A673 (cell line): Measurements from ENCODE around the gene ACBD7. TPM values are rescaled to one million over a fixed set of nuclear protein-coding genes. Genes with fewer than 3 reads are reported as not detected.

Experiments
- BruUV-seq: library from RNA; stranded (reverse); fragments of 400-500 nt; replicated peaks from 2 replicates; lab custom pipeline; 2021; lab: Mats Ljungman, UMichigan
- CTCF ChIA-PET: fragments of 300-600 bp; sonication (Branson Sonifier 250); formaldehyde crosslinking; loops from one replicate; lab custom pipeline; 2022; ENCODE audit warnings: antibody characterized with exemption; lab: Charles Lee
- POLR2A ChIA-PET: fragments of 300-600 bp; sonication (Branson Sonifier 250); formaldehyde crosslinking; loops from one replicate; lab custom pipeline; 2022; ENCODE audit warnings: antibody characterized with exemption; ENCODE audit not compliant: low non-redundant PET; lab: Charles Lee
- DNase-seq: peaks from one replicate; pipeline ENCODE4 v3.0.0-alpha.2; 2015; ENCODE audit warnings: low spot score
- H3K27ac ChIP-seq: fragments of 200-600 bp; sonication (generic); 2 replicates; pipeline ENCODE4 v1.5.1; 2016; ENCODE audit warnings: mixed run types, low read depth, mild to moderate bottlenecking, mixed read lengths, antibody characterized with exemption, low read length; ENCODE audit not compliant: poor library complexity, severe bottlenecking
- H3K27me3 ChIP-seq: fragments of 200-600 bp; sonication (generic); replicated peaks from 2 replicates; pipeline ENCODE4 v1.6.1; 2017; ENCODE audit warnings: mixed run types, low read depth, mild to moderate bottlenecking, mixed read lengths, antibody characterized with exemption, low read length; ENCODE audit not compliant: insufficient read depth, poor library complexity
- H3K36me3 ChIP-seq: fragments of 200-600 bp; sonication (generic); 2 replicates; pipeline ENCODE4 v1.6.1; 2016; ENCODE audit warnings: mixed run types, mild to moderate bottlenecking, mixed read lengths, antibody characterized with exemption, low read length; ENCODE audit not compliant: insufficient read depth, poor library complexity, severe bottlenecking
- H3K4me1 ChIP-seq: fragments of 200-600 bp; sonication (generic); 2 replicates; pipeline ENCODE4 v1.6.1; 2017; ENCODE audit warnings: mixed run types, mild to moderate bottlenecking, mixed read lengths, antibody characterized with exemption, low read length; ENCODE audit not compliant: insufficient read depth, poor library complexity, severe bottlenecking
- H3K4me3 ChIP-seq: fragments of 200-600 bp; sonication (generic); 2 replicates; pipeline ENCODE4 v1.5.1; 2016; ENCODE audit warnings: low read depth, mixed run types, mild to moderate bottlenecking, mixed read lengths, low read length; ENCODE audit not compliant: poor library complexity, severe bottlenecking
- H3K9me3 ChIP-seq: fragments of 200-600 bp; sonication (generic); 2 replicates; pipeline ENCODE4 v1.6.1; 2016; ENCODE audit warnings: mixed run types, low read depth, mild to moderate bottlenecking, mixed read lengths, antibody characterized with exemption, low read length; ENCODE audit not compliant: poor library complexity, severe bottlenecking
- EZH2 ChIP-seq: fragments of 200-600 bp; sonication (generic); IDR thresholded peaks from 2 replicates; pipeline ENCODE4 v1.6.1; 2017; ENCODE audit warnings: borderline replicate concordance, low read depth, mild to moderate bottlenecking, mixed read lengths, antibody characterized with exemption, low read length; ENCODE audit not compliant: poor library complexity, severe bottlenecking
- intact Hi-C: fragments of 100-400 bp; cut with micrococcal nuclease; formaldehyde crosslinking; loops from one replicate; pipeline ENCODE4 v1.10.0; 2022; ENCODE audit not compliant: unreplicated experiment
- total RNA-seq: library from RNA; stranded (reverse); gene quantifications from 2 replicates; pipeline ENCODE4 v1.2.3, GENCODE V29; 2021
- TF ChIP-seq, protein P1 (sequence below): fragments of 300-800, 200-600 bp; sonication (generic); conservative IDR thresholded peaks from 2 replicates; pipeline ENCODE4 v1.5.1; 2017; ENCODE audit warnings: low read depth, mild to moderate bottlenecking, antibody characterized with exemption, low read length, moderate library complexity, mixed read lengths

The ACBD7 gene
- total RNA-seq, 1 experiment from 2014 or later = 2.0 TPM

DNA sequence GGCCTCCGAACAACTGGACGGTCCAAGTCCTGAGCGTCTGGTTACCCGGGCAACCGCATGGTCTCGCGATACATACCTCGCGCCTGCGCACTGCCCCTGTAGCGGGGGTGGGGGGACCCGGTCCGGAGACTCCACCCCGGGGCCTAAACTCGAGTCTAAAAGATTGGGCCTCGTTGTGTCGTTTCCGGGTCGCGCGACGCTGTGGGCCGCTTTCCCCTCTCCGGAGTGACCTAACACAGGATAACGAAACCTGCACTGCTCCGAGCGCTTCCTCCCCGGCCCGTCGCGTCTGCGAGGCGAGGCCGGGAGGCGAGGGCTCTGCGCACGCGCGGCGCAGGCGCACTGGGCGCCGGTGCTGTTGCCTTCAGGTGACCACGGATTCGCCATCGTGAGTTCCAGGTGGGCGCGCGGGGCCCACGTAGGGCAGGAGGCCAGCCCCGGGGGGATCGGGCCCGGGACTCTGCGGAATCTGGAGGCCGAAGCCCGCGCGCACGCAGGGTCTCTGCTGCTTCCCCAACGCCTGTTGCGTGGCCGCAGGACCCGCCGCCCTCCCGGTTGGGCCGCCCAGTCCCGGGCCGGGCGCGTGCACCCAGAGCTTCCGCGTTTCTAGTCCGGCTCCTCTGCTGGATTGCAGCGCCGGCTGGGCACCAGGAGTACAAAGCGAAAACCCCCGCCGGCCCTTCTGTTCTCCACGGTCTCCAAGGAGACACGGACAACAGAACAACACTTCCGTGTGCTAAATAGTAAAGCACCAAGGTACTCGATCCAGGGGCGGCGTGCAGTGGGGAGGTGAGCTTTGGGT is 8.6 kb upstream of the ACBD7 start, which contains the start of gene RPP38:
Gene RPP38 (plus strand): TSS at position 345 of the 802 bp plus-strand sequence. CDS start 5,960 bp downstream, outside the sequence.
- Histone ChIP-seq H3K36me3 (peaks cover 4% of the 10 kb centered on the region), H3K27ac (peak within 1 kb of the TSS; percentile 87), H3K4me1 (peaks cover 4% of the 10 kb centered on the region), H3K27me3 (no peaks in the 10 kb centered on the region), H3K4me3 (peak within 1 kb of the TSS; percentile 86), H3K9me3 (no peaks in the 10 kb centered on the region)
- TF ChIP-seq, protein P1, sequence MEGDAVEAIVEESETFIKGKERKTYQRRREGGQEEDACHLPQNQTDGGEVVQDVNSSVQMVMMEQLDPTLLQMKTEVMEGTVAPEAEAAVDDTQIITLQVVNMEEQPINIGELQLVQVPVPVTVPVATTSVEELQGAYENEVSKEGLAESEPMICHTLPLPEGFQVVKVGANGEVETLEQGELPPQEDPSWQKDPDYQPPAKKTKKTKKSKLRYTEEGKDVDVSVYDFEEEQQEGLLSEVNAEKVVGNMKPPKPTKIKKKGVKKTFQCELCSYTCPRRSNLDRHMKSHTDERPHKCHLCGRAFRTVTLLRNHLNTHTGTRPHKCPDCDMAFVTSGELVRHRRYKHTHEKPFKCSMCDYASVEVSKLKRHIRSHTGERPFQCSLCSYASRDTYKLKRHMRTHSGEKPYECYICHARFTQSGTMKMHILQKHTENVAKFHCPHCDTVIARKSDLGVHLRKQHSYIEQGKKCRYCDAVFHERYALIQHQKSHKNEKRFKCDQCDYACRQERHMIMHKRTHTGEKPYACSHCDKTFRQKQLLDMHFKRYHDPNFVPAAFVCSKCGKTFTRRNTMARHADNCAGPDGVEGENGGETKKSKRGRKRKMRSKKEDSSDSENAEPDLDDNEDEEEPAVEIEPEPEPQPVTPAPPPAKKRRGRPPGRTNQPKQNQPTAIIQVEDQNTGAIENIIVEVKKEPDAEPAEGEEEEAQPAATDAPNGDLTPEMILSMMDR = no peak
- TF ChIP-seq EZH2 = no peak
- BruUV-seq = no TSS peak
- peak; percentile 95 for DNase-seq
- intact Hi-C loops = no loop called here
- POLR2A ChIA-PET = no interaction called here
- CTCF ChIA-PET = no interaction called here

DNA sequence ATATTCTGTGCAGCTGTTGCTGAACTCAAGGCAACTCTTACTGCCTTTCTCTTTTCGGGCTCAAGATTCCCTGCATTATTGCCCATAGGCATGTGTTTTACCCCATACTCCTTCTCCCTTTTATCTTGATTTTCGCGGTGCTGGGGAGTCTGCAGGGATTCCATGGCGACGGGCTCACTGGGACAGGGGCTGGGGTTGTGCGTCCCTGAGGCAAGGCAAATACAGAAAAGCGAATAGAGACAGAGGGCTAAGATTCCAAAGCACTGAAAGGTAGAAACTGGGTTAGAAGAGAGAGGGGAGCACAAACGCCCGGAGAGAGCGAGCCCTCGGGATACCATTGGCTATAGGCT is 8.1 kb upstream of the ACBD7 start:
- intact Hi-C loops = no loop called here
- CTCF ChIA-PET = no interaction called here
- POLR2A ChIA-PET = no interaction called here
- Histone ChIP-seq H3K36me3 (no peaks in the 10 kb centered on the region), H3K27ac (peak overlapping the region; percentile 87), H3K4me1 (peaks cover 4% of the 10 kb centered on the region), H3K27me3 (no peaks in the 10 kb centered on the region), H3K4me3 (peak overlapping the region; percentile 86), H3K9me3 (no peaks in the 10 kb centered on the region)
- no peak for TF ChIP-seq EZH2
- TF ChIP-seq, protein P1 = no peak
- TSS peak; percentile 58 for BruUV-seq
- DNase-seq = no peak

DNA sequence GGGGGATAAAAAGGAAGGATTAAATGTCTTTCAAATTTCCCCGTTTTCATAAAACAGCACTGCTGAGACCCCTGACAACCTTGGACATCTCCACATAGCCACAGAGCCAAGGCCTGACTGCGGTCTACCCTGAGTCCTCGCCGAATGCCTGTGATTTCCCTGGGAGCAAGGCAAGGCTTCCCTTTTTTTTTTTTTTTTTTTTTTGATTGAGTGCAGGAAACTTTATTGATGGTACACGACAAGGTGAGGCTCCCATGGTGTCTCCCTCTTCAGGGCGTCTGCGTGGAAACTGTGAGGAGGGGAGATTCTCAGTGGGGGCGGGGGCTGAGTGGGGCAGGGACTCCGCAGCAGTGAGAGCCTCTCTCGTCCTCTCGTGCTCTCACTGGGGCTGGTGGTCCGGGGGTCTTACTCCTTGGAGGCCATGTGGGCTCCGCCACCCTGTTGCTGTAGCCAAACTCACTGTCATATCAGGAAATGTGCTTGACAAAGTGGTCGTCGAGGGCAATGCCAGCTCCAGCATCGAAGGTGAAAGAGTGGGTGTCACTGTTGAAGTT is 4.4 kb upstream of the ACBD7 start:
- intact Hi-C loops = no loop called here
- H3K36me3 ChIP-seq = no peaks in the 10 kb centered on the region
- H3K4me1 ChIP-seq = no peaks in the 10 kb centered on the region
- TF ChIP-seq, protein P1 = no peak
- TF ChIP-seq EZH2 = no peak
- POLR2A ChIA-PET = no interaction called here
- CTCF ChIA-PET = no interaction called here
- H3K4me3 ChIP-seq = no peak overlapping the region
- no peaks in the 10 kb centered on the region for H3K27me3 ChIP-seq
- H3K27ac ChIP-seq = no peak overlapping the region
- no peak for DNase-seq
- BruUV-seq = no TSS peak
- no peaks in the 10 kb centered on the region for H3K9me3 ChIP-seq
